Osteocyte (in vitro differentiated cells): ENCODE results near the gene CDC23. TPM values are rescaled to one million over a fixed set of nuclear protein-coding genes. Genes with fewer than 3 reads are reported as not detected.

Experiments
- DNase-seq: peaks from one replicate; pipeline ENCODE4 v3.0.0; 2021; ENCODE audit warnings: mixed read lengths; ENCODE audit not compliant: unreplicated experiment; ENCODE audit errors: extremely low spot score
- H3K27ac Mint-ChIP-seq: one replicate; pipeline ENCODE4 v1.8.0; 2021; ENCODE audit warnings: mild to moderate bottlenecking, mixed read lengths; ENCODE audit not compliant: unreplicated experiment
- H3K27me3 Mint-ChIP-seq: one replicate; pipeline ENCODE4 v1.8.0; 2021; ENCODE audit warnings: mixed read lengths; ENCODE audit not compliant: unreplicated experiment
- H3K36me3 Mint-ChIP-seq: one replicate; pipeline ENCODE4 v1.8.0; 2021; ENCODE audit warnings: mixed read lengths; ENCODE audit not compliant: unreplicated experiment
- H3K4me1 Mint-ChIP-seq: one replicate; pipeline ENCODE4 v1.8.0; 2021; ENCODE audit warnings: mixed read lengths; ENCODE audit not compliant: unreplicated experiment
- H3K4me3 Mint-ChIP-seq: one replicate; pipeline ENCODE4 v1.8.0; 2021; ENCODE audit warnings: mild to moderate bottlenecking, moderate library complexity, mixed read lengths; ENCODE audit not compliant: unreplicated experiment
- H3K9me3 Mint-ChIP-seq: one replicate; pipeline ENCODE4 v1.8.0; 2021; ENCODE audit warnings: mixed read lengths; ENCODE audit not compliant: unreplicated experiment
- total RNA-seq: library from RNA; stranded (reverse); gene quantifications from 2 replicates; pipeline ENCODE4 v1.2.1, GENCODE V29; 2021
- TF ChIP-seq, protein P1 (sequence below): fragments of 200-600 bp; sonication (generic); IDR thresholded peaks from 2 replicates; pipeline ENCODE4 v1.5.0; 2021; ENCODE audit warnings: antibody characterized with exemption, mild to moderate bottlenecking, moderate library complexity

The CDC23 gene
- total RNA-seq, 1 donor from 2014 or later = 37.6 TPM

DNA sequence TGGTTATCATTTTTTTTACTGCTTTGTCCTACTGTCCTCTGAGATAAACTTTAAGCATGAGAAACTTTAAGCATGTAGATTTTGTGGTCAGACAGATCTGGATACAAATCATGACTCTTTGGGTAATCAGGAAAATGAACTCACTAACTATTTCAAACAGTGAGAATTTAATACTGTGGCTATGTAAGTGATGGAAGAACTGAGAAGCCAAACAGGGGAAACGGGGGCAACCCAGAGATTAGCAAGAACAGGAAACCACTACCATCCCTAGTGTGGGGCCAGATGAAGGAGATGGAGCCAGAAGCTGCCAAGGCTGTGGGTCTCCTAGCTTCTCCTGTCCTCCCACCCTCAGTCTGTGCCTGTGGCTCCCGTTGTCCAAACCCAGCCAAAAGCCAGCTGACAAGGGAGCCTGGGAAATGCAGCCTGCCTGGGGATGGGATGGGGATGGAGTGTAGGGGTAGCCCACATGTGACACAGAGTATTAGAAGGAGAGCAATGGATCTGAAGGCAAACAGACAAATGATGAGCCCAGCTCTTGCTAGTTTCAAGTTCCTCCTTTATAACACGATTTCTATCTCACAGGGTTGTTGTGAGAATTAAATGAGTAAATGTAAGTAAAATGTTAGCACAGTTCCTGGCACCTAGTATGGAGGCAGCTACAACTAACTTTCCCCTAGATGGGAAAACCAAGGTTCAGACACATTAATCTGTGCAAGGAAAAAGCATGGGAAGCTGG, 27.7 kb upstream of the CDC23 start:
- H3K4me1 Mint-ChIP-seq = no peaks in the 10 kb centered on the region
- no peak overlapping the region for H3K27ac Mint-ChIP-seq
- DNase-seq = no peak
- TF ChIP-seq, protein P1, sequence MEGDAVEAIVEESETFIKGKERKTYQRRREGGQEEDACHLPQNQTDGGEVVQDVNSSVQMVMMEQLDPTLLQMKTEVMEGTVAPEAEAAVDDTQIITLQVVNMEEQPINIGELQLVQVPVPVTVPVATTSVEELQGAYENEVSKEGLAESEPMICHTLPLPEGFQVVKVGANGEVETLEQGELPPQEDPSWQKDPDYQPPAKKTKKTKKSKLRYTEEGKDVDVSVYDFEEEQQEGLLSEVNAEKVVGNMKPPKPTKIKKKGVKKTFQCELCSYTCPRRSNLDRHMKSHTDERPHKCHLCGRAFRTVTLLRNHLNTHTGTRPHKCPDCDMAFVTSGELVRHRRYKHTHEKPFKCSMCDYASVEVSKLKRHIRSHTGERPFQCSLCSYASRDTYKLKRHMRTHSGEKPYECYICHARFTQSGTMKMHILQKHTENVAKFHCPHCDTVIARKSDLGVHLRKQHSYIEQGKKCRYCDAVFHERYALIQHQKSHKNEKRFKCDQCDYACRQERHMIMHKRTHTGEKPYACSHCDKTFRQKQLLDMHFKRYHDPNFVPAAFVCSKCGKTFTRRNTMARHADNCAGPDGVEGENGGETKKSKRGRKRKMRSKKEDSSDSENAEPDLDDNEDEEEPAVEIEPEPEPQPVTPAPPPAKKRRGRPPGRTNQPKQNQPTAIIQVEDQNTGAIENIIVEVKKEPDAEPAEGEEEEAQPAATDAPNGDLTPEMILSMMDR = no peak
- no peak overlapping the region for H3K4me3 Mint-ChIP-seq
- H3K9me3 Mint-ChIP-seq = no peaks in the 10 kb centered on the region
- no peaks in the 10 kb centered on the region for H3K36me3 Mint-ChIP-seq
- peaks cover 50% of the 10 kb centered on the region for H3K27me3 Mint-ChIP-seq

DNA sequence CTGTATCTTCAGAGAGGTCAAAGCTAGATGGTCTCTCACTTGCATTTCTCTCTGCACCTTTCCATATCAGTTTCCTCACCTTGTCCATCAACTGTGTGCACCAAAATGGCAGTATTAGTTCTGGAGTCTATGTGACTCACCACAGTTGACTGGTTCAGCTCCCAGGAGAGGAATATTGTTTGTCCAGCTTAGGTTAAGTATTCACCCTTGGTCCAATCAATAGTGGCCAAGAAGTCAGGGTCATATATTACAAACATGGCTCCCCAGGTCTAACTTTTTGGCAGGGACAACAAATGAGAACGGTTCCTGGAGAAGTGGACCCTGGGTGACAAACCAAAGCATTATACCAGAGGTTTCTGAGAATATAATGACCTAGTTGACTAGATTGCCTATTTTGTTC, 24.9 kb upstream of the CDC23 start:
- peaks cover 37% of the 10 kb centered on the region for H3K27me3 Mint-ChIP-seq
- TF ChIP-seq, protein P1 = no peak
- no peaks in the 10 kb centered on the region for H3K4me1 Mint-ChIP-seq
- H3K27ac Mint-ChIP-seq = no peak overlapping the region
- H3K36me3 Mint-ChIP-seq = no peaks in the 10 kb centered on the region
- no peak overlapping the region for H3K4me3 Mint-ChIP-seq
- no peak for DNase-seq
- no peaks in the 10 kb centered on the region for H3K9me3 Mint-ChIP-seq

DNA sequence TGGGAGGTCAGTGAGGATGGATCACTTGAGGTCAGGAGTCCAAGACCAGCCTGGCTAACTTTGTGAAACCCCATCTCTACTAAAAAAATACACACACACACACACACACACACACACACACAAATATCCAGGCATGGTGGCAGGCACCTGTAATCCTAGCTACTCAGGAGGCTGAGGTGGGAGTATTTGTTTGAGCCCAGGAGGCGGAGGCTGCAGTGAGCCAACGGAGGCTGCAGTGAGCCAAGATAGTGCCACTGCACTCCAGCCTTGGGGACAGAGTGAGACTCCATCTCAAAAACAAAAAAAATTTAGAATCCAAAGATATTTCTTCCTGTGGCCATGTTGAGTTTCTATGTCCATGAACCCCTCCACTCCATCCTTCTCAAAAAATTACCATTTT, 21.5 kb upstream of the CDC23 start:
- Mint-ChIP-seq H3K27me3 (peaks cover 16% of the 10 kb centered on the region), H3K36me3 (no peaks in the 10 kb centered on the region), H3K9me3 (no peaks in the 10 kb centered on the region), H3K4me1 (peaks cover 2% of the 10 kb centered on the region), H3K27ac (no peak overlapping the region), H3K4me3 (no peak overlapping the region)
- TF ChIP-seq, protein P1 = no peak
- no peak for DNase-seq

DNA sequence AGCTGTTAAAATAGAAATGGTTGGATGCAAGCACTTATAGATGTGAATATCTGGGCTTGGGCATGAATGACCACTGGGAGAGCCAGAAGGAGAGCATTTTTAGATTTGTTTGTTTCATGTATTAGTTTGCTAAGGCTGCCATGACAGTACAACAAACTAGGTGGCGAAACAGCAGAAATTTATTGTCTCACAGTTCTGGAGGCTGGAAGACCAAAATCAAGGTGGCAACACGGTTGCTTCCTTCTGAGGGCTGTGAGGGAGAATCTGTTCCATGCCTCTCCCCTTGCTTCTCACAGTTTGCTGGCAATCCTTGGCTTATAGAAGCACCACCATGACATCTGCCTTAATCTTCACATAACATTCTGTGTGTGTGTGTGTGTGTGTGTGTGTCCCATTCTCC, 20.2 kb upstream of the CDC23 start:
- Mint-ChIP-seq H3K4me1 (peaks cover 2% of the 10 kb centered on the region), H3K36me3 (no peaks in the 10 kb centered on the region), H3K9me3 (no peaks in the 10 kb centered on the region), H3K27me3 (peaks cover 8% of the 10 kb centered on the region), H3K4me3 (no peak overlapping the region), H3K27ac (no peak overlapping the region)
- TF ChIP-seq, protein P1 = no peak
- DNase-seq = no peak

DNA sequence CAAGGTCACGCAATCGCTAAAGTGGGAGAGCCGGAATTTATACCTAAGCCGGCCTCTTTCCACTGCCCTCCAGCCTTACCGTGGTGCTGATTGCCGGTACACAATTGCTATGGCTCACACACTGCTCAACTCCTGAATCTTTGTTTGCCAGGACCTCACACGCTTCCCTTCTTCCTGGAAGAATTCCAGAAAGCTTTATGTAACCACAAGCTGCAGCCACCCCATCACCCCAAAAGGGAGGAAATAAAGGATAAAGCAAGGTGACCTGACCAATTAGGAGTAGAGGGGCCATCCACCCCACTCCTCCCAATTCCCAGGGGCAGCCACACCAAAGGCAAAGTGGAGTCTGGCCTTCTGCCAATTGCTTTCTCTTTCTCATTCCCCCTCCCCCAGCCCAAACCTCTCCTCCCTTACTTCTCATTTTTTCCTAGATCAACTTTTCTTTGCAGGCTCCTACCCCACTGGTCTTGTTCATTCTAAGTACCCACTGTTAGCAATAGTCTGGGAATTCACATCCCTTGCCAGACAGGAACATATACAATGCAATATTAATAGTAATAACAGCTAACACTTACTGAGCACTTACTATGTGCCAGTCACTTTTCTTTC, 18.0 kb upstream of the CDC23 start:
- H3K36me3 Mint-ChIP-seq = no peaks in the 10 kb centered on the region
- TF ChIP-seq, protein P1 = no peak
- H3K4me1 Mint-ChIP-seq = peaks cover 2% of the 10 kb centered on the region
- no peaks in the 10 kb centered on the region for H3K9me3 Mint-ChIP-seq
- no peak overlapping the region for H3K4me3 Mint-ChIP-seq
- DNase-seq = no peak
- H3K27me3 Mint-ChIP-seq = peaks cover 8% of the 10 kb centered on the region
- no peak overlapping the region for H3K27ac Mint-ChIP-seq
